ENCODE data around the gene PRXL2A.
"Not testable (repeated sequence)": the region's sequence is repeated elsewhere in the genome, so short reads cannot be mapped to it uniquely, and the experiment has no call there.

PRXL2A gene

DNA sequence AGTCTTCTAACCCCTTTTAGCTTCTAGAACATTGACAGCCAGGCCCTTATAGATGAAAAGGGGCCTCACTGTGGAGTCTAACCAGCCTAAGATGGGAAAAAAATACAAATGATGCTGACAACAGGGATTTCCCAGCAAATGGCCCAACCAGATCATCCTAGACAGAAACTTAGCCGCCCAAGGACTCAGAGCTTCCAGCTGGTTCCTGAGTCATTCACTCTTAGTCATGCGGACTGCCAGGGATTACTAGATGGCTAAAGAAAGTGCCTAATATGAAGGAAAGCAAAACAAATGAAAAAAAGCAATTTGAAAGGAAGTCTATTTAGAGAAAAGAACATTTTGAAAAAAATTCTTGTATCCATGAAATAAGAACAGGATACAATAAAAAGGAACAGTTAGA lies 69.5 kb downstream of the PRXL2A start:
- DNase-seq: no peak

DNA sequence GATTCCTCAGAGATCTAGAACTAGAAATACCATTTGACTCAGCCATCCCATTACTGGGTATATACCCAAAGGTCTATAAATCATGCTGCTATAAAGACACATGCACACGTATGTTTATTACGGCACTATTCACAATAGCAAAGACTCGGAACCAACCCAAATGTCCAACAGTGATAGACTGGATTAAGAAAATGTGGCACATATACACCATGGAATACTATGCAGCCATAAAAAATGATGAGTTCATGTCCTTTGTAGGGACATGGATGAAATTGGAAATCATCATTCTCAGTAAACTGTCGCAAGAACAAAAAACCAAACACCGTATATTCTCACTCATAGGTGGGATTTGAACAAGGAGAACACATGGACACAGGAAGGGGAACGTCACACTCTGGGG lies 72.0 kb downstream of the PRXL2A start:
- DNase-seq: not testable (repeated sequence)

DNA sequence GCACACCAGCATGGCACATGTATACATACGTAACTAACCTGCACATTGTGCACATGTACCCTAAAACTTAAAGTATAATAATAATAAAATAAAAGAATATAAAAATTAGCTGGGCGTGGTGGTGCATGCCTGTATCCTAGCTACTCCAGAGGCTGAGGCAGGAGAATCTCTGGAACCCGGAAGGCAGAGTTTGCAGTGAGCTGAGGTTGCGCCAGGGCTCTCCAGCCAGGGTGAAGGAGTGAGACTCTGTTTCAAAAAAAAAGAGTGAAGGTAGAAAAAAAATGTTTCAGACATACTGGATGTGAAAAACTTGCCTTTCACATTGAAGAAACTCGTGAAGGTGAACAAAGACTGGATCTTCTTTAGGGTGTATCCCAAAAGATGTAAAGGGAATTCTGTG lies 72.5 kb downstream of the PRXL2A start:
- no peak for DNase-seq

DNA sequence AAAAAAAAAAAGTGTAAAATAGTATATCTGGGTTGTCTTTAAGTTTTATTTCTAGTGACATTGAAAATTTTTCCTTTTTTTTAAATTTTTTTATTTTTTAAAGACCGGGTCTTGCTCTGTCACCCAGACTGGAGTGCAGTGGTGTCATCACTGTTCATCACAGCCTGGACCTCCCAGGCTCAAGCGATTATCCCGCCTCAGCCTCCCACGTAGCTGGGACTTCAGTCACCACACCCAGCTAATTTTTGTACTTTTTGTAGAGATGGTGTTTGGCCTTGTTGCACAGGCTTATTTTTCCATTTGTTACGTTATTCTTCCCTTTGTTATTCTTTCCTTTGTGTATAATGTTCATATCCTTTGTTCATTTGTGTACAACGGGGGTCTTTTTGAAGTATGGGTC lies 75.9 kb downstream of the PRXL2A start:
- no peak for DNase-seq

DNA sequence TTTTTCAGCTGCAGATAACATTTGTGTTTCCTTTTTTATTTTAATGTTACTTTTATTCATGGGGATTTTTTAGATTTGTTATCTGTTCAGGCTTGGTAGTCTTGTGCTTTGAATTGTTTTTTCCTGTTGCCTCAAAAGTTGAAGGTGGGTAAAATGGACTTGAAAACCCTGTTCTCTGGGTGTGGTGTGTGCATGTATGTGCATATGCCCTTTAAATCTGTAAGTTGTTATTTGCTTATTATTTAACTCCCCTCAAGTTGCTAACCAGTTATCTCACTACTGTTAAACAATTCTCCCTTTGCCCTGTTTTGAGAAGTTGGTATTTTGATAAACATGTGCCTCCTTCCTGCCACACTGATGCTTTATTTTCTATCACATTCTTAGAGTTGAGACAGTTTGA lies 76.3 kb downstream of the PRXL2A start:
- no peak for DNase-seq

DNA sequence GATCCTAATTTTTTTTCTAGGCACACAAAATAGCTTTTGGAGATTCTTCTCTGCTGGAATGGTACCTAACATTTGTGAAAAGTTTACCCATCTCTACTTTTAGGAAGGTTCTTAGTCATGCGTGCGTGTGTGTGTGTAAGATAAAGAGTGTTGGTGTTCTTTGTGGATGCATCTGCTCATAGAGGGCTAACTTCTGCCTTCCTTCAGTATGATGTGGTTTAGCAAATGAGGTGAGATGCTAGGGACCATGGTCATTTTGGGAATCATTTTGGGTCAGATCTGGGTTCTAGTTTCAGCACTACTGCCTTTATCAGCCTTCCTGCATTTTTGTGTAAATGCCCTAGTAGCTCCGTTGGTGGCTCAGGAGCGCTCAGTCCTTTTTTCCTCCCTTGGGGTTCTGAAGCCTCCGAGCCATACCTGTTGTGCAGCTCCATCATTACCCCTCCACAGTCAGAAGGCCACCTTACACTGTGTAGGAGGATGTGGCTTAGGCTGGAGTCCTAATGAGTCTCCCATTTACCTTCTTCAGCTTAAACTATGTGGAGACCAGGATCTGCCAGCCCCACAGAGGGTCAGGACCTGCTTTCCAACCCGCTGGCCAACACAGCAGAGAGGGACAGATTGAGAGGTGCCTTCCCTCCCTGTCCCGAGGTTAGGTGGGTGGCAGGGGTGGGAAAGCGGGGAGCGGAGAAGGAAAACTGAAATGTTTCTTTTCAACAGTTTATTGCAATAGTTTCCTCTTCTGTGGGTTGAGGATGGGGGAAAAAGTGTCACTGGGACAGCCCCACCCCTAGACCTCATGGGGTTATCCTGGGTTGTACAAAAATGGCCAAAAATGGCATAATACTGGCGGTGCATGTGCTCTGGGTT lies 77.0 kb downstream of the PRXL2A start:
- DNase-seq: no peak

DNA sequence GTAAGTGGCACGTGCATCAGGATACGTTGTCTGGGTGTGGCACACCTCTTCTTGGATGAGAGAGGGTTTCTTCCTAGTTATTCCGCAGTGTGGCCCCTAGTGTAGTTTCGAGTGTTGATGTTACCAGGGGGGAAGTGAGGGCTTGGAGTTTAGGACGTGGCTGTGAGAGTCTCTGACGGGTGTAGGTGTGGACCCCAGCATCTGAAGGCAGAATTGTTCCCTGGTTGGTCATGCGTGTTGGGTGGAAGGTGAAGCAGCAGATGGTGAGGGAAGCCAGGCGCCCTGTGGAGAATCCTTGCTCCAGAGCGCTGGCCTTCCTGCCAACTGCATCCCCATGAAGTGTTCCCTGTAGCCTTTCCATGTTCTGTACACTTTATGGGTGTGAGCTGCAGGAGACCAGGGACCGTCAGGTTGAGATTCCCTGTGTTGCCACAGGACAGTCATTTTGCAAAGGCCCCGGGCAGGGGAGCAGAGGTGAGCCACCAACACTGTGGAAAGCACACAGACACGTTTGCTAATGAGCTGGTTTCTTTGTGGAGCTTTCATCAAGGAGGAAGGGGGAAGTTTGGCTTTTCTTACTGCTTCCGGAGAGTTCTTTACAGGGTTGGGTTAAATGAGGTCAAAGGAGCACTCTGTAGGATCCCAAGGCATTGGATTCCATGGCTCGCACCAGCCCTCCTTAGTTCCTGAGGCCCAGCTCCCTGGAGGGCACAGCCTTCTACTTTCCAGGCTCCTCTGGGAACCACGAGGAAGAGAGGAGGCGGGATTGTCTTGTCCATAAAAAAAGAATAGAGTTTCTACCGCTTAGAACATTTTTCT lies 77.8 kb downstream of the PRXL2A start:
- peak in 1 of 2 donors; percentile 43 for DNase-seq

Measured in stimulated activated CD4-positive, alpha-beta T cell treated with anti-CD3 and anti-CD28 coated beads, Interleukin-2, amount 100 ng/mL, for 24 hours (primary cell).